ENCODE results near the gene UCK2. TPM values are rescaled to one million over a fixed set of nuclear protein-coding genes. Genes with fewer than 3 reads are reported as not detected.

UCK2 gene
- total RNA-seq, 1 experiment from 2014 or later, result 88.4 TPM

GRCh38 chr1:165844933-165845332, 17.5 kb downstream of the UCK2 start:
- no peak for DNase-seq (ENCODE audit: low read depth, low spot score)
- no peaks in the 10 kb centered on the region for H3K27me3 ChIP-seq (ENCODE audit: insufficient read depth, low read length)
- no peak overlapping the region for H3K4me3 ChIP-seq (replicated peaks in 1 of 2; ENCODE audit: low read depth in 1 of 2, low read length in 2 of 2)
- TF ChIP-seq RAD21 (IDR thresholded peaks at IDR 0.05; ENCODE audit: low read depth) (peak; percentile 17; the same call in 1 of the 2 replicates), EZH2 (IDR thresholded peaks at IDR 0.05) (no peak), TCF7L2 (IDR thresholded peaks at IDR 0.05; ENCODE audit: borderline replicate concordance, extremely low read depth, insufficient read depth, insufficient read length) (no peak)
- no peak overlapping the region for H2AFZ ChIP-seq (ENCODE audit: low read depth, low read length, poor library complexity, severe bottlenecking)
- POLR2A ChIA-PET, result no interaction called here
- CTCF ChIA-PET, result interaction anchor here (0.6 kb wide), 1 partner anchor 25 kb away, joined by 4 read pairs; no protein-coding TSS in a partner anchor
- no peak overlapping the region for H3K4me2 ChIP-seq (ENCODE audit: low read length)
- RAD21 ChIA-PET (ENCODE audit: low non-redundant PET in 1 of 2, low total read pairs in 2 of 2, uncharacterized antibody in 2 of 2, unreplicated experiment in 2 of 2), result no interaction called here
- intact Hi-C loops (cut with micrococcal nuclease), result no loop called here
- no peaks in the 10 kb centered on the region for H3K36me3 ChIP-seq (ENCODE audit: control insufficient read depth in 1 of 2, insufficient read depth in 2 of 2, low read length in 2 of 2)
- peaks cover 54% of the 10 kb centered on the region; the same call in 1 of the 2 replicates for H4K20me1 ChIP-seq (ENCODE audit: insufficient read depth)
- no peak overlapping the region for H3K9ac ChIP-seq (ENCODE audit: low read length)
- no TSS peak for BruUV-seq (replicated peaks)
- H3K9me2 ChIP-seq (ENCODE audit: insufficient read depth), result no peaks in the 10 kb centered on the region
- no peaks in the 10 kb centered on the region for H3K9me3 ChIP-seq (ENCODE audit: control insufficient read depth in 1 of 2, insufficient read depth in 1 of 2, low read depth in 1 of 2, low read length in 2 of 2)
- H3K4me1 ChIP-seq (ENCODE audit: control insufficient read depth in 1 of 2, insufficient read depth in 2 of 2, low read length in 2 of 2), result peaks cover 17 to 40% of the 10 kb centered on the region in 2 experiments
- no peak overlapping the region for H3K27ac ChIP-seq (ENCODE audit: low read depth, low read length)
- H3K79me2 ChIP-seq (ENCODE audit: insufficient read depth, low read length), result peaks cover 100% of the 10 kb centered on the region
- no peak for ATAC-seq

GRCh38 chr1:165845569-165845968, 18.2 kb downstream of the UCK2 start:
- Histone ChIP-seq H3K36me3 (ENCODE audit: control insufficient read depth in 1 of 2, insufficient read depth in 2 of 2, low read length in 2 of 2) (no peaks in the 10 kb centered on the region), H3K79me2 (ENCODE audit: insufficient read depth, low read length) (peaks cover 100% of the 10 kb centered on the region), H3K9me2 (ENCODE audit: insufficient read depth) (no peaks in the 10 kb centered on the region), H3K9me3 (ENCODE audit: control insufficient read depth in 1 of 2, insufficient read depth in 1 of 2, low read depth in 1 of 2, low read length in 2 of 2) (no peaks in the 10 kb centered on the region), H3K4me1 (ENCODE audit: control insufficient read depth in 1 of 2, insufficient read depth in 2 of 2, low read length in 2 of 2) (peaks cover 17 to 35% of the 10 kb centered on the region in 2 experiments), H2AFZ (ENCODE audit: low read depth, low read length, poor library complexity, severe bottlenecking) (no peak overlapping the region), H4K20me1 (ENCODE audit: insufficient read depth) (peaks cover 48% of the 10 kb centered on the region; the same call in 1 of the 2 replicates), H3K4me2 (ENCODE audit: low read length) (no peak overlapping the region), H3K27ac (ENCODE audit: low read depth, low read length) (no peak overlapping the region), H3K27me3 (ENCODE audit: insufficient read depth, low read length) (no peaks in the 10 kb centered on the region), H3K9ac (ENCODE audit: low read length) (no peak overlapping the region), H3K4me3 (replicated peaks in 1 of 2; ENCODE audit: low read depth in 1 of 2, low read length in 2 of 2) (no peak overlapping the region)
- ChIA-PET CTCF (no interaction called here), RAD21 (ENCODE audit: low non-redundant PET in 1 of 2, low total read pairs in 2 of 2, uncharacterized antibody in 2 of 2, unreplicated experiment in 2 of 2) (no interaction called here), POLR2A (no interaction called here)
- intact Hi-C loops (cut with micrococcal nuclease), result no loop called here
- ATAC-seq (no peak), DNase-seq (ENCODE audit: low read depth, low spot score) (no peak)
- no TSS peak for BruUV-seq (replicated peaks)
- TF ChIP-seq EZH2phosphoT487 (IDR thresholded peaks at IDR 0.05; ENCODE audit: borderline replicate concordance) (no peak), ZBTB33 (IDR thresholded peaks at IDR 0.05; ENCODE audit: extremely low read depth, insufficient replicate concordance, low read length) (no peak), ZNF274 (IDR thresholded peaks at IDR 0.05; ENCODE audit: low read depth, low read length) (no peak), REST (IDR thresholded peaks at IDR 0.05; ENCODE audit: low read depth) (no peak), ATF3 (IDR thresholded peaks at IDR 0.05) (no peak), RAD21 (IDR thresholded peaks at IDR 0.05; ENCODE audit: low read depth) (no peak), FOSL1 (IDR thresholded peaks at IDR 0.05; ENCODE audit: low read depth) (no peak), MAX (IDR thresholded peaks at IDR 0.05) (no peak), SRF (IDR thresholded peaks at IDR 0.05; ENCODE audit: low read depth) (no peak), POLR2AphosphoS5 (IDR thresholded peaks at IDR 0.05; ENCODE audit: low read depth, low read length) (no peak), CEBPB (IDR thresholded peaks at IDR 0.05; ENCODE audit: low read depth) (no peak), SP1 (IDR thresholded peaks at IDR 0.05; ENCODE audit: low read depth) (no peak), CBX3 (IDR thresholded peaks at IDR 0.05; ENCODE audit: low read depth) (no peak)

Measured in HCT116 (cell line).